Occipital lobe (tissue), 2 donors: ENCODE results near the gene MEOX1. TPM values are rescaled to one million over a fixed set of nuclear protein-coding genes. Genes with fewer than 3 reads are reported as not detected.
A peak's percentile ranks its signal among the peaks of the same experiment; 100 is the strongest.
"Not testable (repeated sequence)": the region's sequence is repeated elsewhere in the genome, so short reads cannot be mapped to it uniquely, and the experiment has no call there.

Experiments used
- DNase-seq: peaks from one replicate; lab custom pipeline; 2025; lab: John Stamatoyannopoulos, UW
- total RNA-seq: library from RNA; depleted of rRNA; stranded (reverse); fragments of >200 nt; gene quantifications from one replicate; pipeline ENCODE4 v1.2.3, GENCODE V29; 2014

MEOX1 gene
- total RNA-seq = not detected

- DNase-seq = no peak
Observed at GRCh38 chr17:43661699-43662412, at the start of gene MEOX1. MEOX1 (minus strand) TSS chr17:43661922; CDS start chr17:43661534, 388 bp downstream.

GRCh38 chr17:43710101-43710500 lies 48.4 kb upstream of the MEOX1 start:
- DNase-seq = no peak

GRCh38 chr17:43709210-43709609 lies 47.5 kb upstream of the MEOX1 start:
- no peak for DNase-seq

- no peak for DNase-seq
Observed at GRCh38 chr17:43707184-43707583, 45.5 kb upstream of the MEOX1 start.

GRCh38 chr17:43706235-43706634 lies 44.5 kb upstream of the MEOX1 start:
- no peak for DNase-seq

GRCh38 chr17:43703630-43704029 lies 41.9 kb upstream of the MEOX1 start:
- no peak for DNase-seq

GRCh38 chr17:43702637-43703036 lies 40.9 kb upstream of the MEOX1 start:
- DNase-seq = no peak

GRCh38 chr17:43701318-43701743 lies 39.6 kb upstream of the MEOX1 start:
- DNase-seq = no peak

GRCh38 chr17:43699438-43699756 lies 37.7 kb upstream of the MEOX1 start:
- no peak for DNase-seq

- DNase-seq = no peak
Observed at GRCh38 chr17:43698678-43699437, 37.1 kb upstream of the MEOX1 start.

- no peak for DNase-seq
Observed at GRCh38 chr17:43697937-43698336, 36.2 kb upstream of the MEOX1 start.

- no peak for DNase-seq
Observed at GRCh38 chr17:43696891-43697290, 35.2 kb upstream of the MEOX1 start.

GRCh38 chr17:43695970-43696865 lies 34.5 kb upstream of the MEOX1 start:
- DNase-seq = peak; percentile 34

- DNase-seq = peak; percentile 48
Observed at GRCh38 chr17:43694081-43694870, 32.6 kb upstream of the MEOX1 start.

GRCh38 chr17:43691317-43691693 lies 29.6 kb upstream of the MEOX1 start:
- no peak for DNase-seq

- no peak for DNase-seq
Observed at GRCh38 chr17:43690624-43691316, 29.0 kb upstream of the MEOX1 start.

GRCh38 chr17:43689814-43690213 lies 28.1 kb upstream of the MEOX1 start:
- DNase-seq = no peak

GRCh38 chr17:43689131-43689530 lies 27.4 kb upstream of the MEOX1 start:
- no peak for DNase-seq

GRCh38 chr17:43686957-43687356 lies 25.2 kb upstream of the MEOX1 start:
- DNase-seq = not testable (repeated sequence)

- DNase-seq = no peak
Observed at GRCh38 chr17:43683928-43684653, 22.4 kb upstream of the MEOX1 start.
